K562 (cell line): ENCODE data around the gene EFNA1. TPM values are rescaled to one million over a fixed set of nuclear protein-coding genes. Genes with fewer than 3 reads are reported as not detected.
"Not testable (repeated sequence)": the region's sequence is repeated elsewhere in the genome, so short reads cannot be mapped to it uniquely, and the experiment has no call there.

Experiments
- ATAC-seq: fragments of 200-7000 bp; cut with Tn5 transposase; 3 replicates; pipeline ENCODE4 v1.9.1; 2020; ENCODE audit warnings: moderate library complexity
- BruUV-seq: library from RNA; stranded (reverse); fragments of 400-500 nt; replicated peaks from 2 replicates; lab custom pipeline; 2021; lab: Mats Ljungman, UMichigan
- CTCF ChIA-PET: fragments of 300-600 bp; formaldehyde crosslinking; extraction: SDS; loops from one replicate; lab custom pipeline; 2021; ENCODE audit warnings: low intra/inter-chr PET ratio; lab: Yijun Ruan, JAX
- POLR2A ChIA-PET: fragments of 300-600, 350-650 bp; sonication (Branson Sonifier 250); formaldehyde crosslinking; extraction: SDS; loops from one replicate; lab custom pipeline; 2021; ENCODE audit warnings: antibody characterized with exemption, inconsistent platforms; lab: Yijun Ruan, JAX
- DNase-seq, 4 experiments: peaks; one replicate each; pipeline versions ENCODE4 v3.0.0 to v3.0.0-alpha.2; 2011 to 2018; ENCODE audit warnings: low spot score in 3 of 4, mixed read lengths in 3 of 4; ENCODE audit errors: extremely low read depth in 1 of 4
- FAIRE-seq: peaks from 2 replicates; lab custom pipeline; 2011; peaks lifted over from hg19 to GRCh38; lab: Jason Lieb, UNC
- H2AFZ ChIP-seq: 2 replicates; pipeline ENCODE4 v1.6.0; 2011; ENCODE audit warnings: low read depth, low read length, control low read depth, inconsistent platforms
- H3K27ac ChIP-seq: fragments of 200-600 bp; 3 replicates; pipeline ENCODE4 v1.8.0; 2011; ENCODE audit warnings: low read depth, mild to moderate bottlenecking, control low read depth, inconsistent platforms, low read length, moderate library complexity, mixed read lengths; ENCODE audit errors: extremely low read depth
- H3K27me3 ChIP-seq, 2 experiments: fragments of 300-600 bp in 1 of 2; 2 replicates in 1 of 2; 3 replicates in 1 of 2; pipeline versions ENCODE4 v1.6.0 to v1.8.0; 2011; ENCODE audit warnings: inconsistent platforms in 2 of 2, low read length in 2 of 2, mild to moderate bottlenecking in 1 of 2, mixed read lengths in 1 of 2, moderate library complexity in 1 of 2; ENCODE audit not compliant: control insufficient read depth in 2 of 2, insufficient read depth in 2 of 2
- H3K36me3 ChIP-seq: fragments of 300-600 bp; 3 replicates; pipeline ENCODE4 v1.8.0; 2011; ENCODE audit warnings: mild to moderate bottlenecking, low read length, inconsistent platforms; ENCODE audit not compliant: control insufficient read depth, insufficient read depth
- H3K4me1 ChIP-seq, 2 experiments: fragments of 200-600 bp in 1 of 2; replicated peaks in 1 of 2; 2 replicates in 1 of 2; 3 replicates in 1 of 2; pipeline versions ENCODE4 v1.5.1 to v1.8.0; 2011; ENCODE audit warnings: inconsistent platforms in 2 of 2, low read length in 2 of 2, mild to moderate bottlenecking in 1 of 2, mixed read lengths in 1 of 2, moderate library complexity in 1 of 2; ENCODE audit not compliant: control insufficient read depth in 2 of 2, insufficient read depth in 2 of 2
- H3K4me2 ChIP-seq: 2 replicates; pipeline ENCODE4 v1.6.1; 2011; ENCODE audit warnings: low read length, control low read depth, inconsistent platforms, mixed read lengths; ENCODE audit not compliant: insufficient read depth
- H3K4me3 ChIP-seq: fragments of 200-600 bp; sonication (generic), shearing (Covaris generic); 2 replicates; pipeline ENCODE4 v1.5.1; 2016; ENCODE audit warnings: control low read depth, inconsistent platforms
- H3K79me2 ChIP-seq: fragments of 200-600 bp; 3 replicates; pipeline ENCODE4 v1.8.0; 2011; ENCODE audit warnings: low read length, inconsistent platforms; ENCODE audit not compliant: control insufficient read depth, insufficient read depth
- H3K9ac ChIP-seq, 2 experiments: 2 replicates each; pipeline versions ENCODE4 v1.6.0 to v1.6.1; 2011; ENCODE audit warnings: low read depth in 2 of 2, low read length in 2 of 2, control low read depth in 1 of 2, inconsistent platforms in 1 of 2, mild to moderate bottlenecking in 1 of 2, mixed read lengths in 1 of 2; ENCODE audit not compliant: insufficient read depth in 1 of 2
- H3K9me1 ChIP-seq: one replicate; pipeline ENCODE4 v1.6.0; 2011; ENCODE audit warnings: inconsistent platforms, mild to moderate bottlenecking, low read length, moderate library complexity; ENCODE audit not compliant: control insufficient read depth, insufficient read depth
- H3K9me3 ChIP-seq: replicated peaks from 2 replicates; pipeline ENCODE4 v1.5.1; 2011; ENCODE audit warnings: low read depth, low read length, inconsistent platforms; ENCODE audit not compliant: control insufficient read depth, insufficient read depth
- H4K20me1 ChIP-seq: replicated peaks from 2 replicates; pipeline ENCODE4 v1.6.1; 2011; ENCODE audit warnings: low read length, inconsistent platforms, mixed read lengths; ENCODE audit not compliant: control insufficient read depth, insufficient read depth
- CBFB ChIP-seq: sonication (generic); formaldehyde crosslinking; IDR thresholded peaks from 2 replicates; pipeline ENCODE4 v1.4.0; 2020; ENCODE audit warnings: mild to moderate bottlenecking, missing genetic modification reagents
- CBX2 ChIP-seq: fragments of 200-600 bp; sonication (generic); IDR thresholded peaks from one replicate; pipeline ENCODE4 v1.6.1; 2012; ENCODE audit warnings: mild to moderate bottlenecking, low read length, inconsistent platforms; ENCODE audit not compliant: insufficient read depth, poor library complexity, severe bottlenecking
- CTBP1 ChIP-seq: fragments of 450-650 bp; IDR thresholded peaks from 2 replicates; pipeline ENCODE4 v1.6.1; 2016; ENCODE audit warnings: borderline replicate concordance
- FOXP4 ChIP-seq: sonication (generic); formaldehyde crosslinking; IDR thresholded peaks from 2 replicates; pipeline ENCODE4 v1.8.0; 2022; ENCODE audit warnings: mild to moderate bottlenecking, missing genetic modification reagents, borderline replicate concordance
- HMGXB4 ChIP-seq: sonication (generic); formaldehyde crosslinking; IDR thresholded peaks from 2 replicates; pipeline ENCODE4 v1.8.1; 2023; ENCODE audit warnings: mild to moderate bottlenecking, missing genetic modification reagents
- L3MBTL2 ChIP-seq: fragments of 450-650 bp; IDR thresholded peaks from 2 replicates; pipeline ENCODE4 v1.6.1; 2016; ENCODE audit warnings: mild to moderate bottlenecking, moderate library complexity
- NFXL1 ChIP-seq: fragments of 450-650 bp; formaldehyde crosslinking; IDR thresholded peaks from 2 replicates; pipeline ENCODE4 v1.4.0; 2021; ENCODE audit warnings: mild to moderate bottlenecking
- PCBP2 ChIP-seq: fragments of 200-400 bp; formaldehyde crosslinking; IDR thresholded peaks from 2 replicates; pipeline ENCODE4 v1.6.1; 2018; ENCODE audit warnings: low read length, low read depth, mild to moderate bottlenecking, moderate library complexity; ENCODE audit not compliant: poor library complexity, severe bottlenecking
- XRCC4 ChIP-seq: IDR thresholded peaks from one replicate; pipeline ENCODE4 v1.6.1; 2011; ENCODE audit not compliant: insufficient read depth, insufficient read length; ENCODE audit errors: extremely low read depth
- YBX1 ChIP-seq: fragments of 450-650 bp; IDR thresholded peaks from 2 replicates; pipeline ENCODE4 v1.7.1; 2016; ENCODE audit warnings: mild to moderate bottlenecking
- ZNF23 ChIP-seq: fragments of 250-450 bp; sonication (Bioruptor Pico); IDR thresholded peaks from 2 replicates; pipeline ENCODE4 v1.4.0; 2020; ENCODE audit warnings: mild to moderate bottlenecking
- ZNF766 ChIP-seq: fragments of 200-800 bp; sonication (Bioruptor generic); conservative IDR thresholded peaks from 2 replicates; pipeline ENCODE4 v1.6.1; 2016; ENCODE audit warnings: missing genetic modification characterization, missing compliant biosample characterization
- WGBS: fragments of 100-300 bp; shearing (Covaris generic); methylation state at CpG from one replicate; pipeline ENCODE4 v1.1.6; 2016; ENCODE audit warnings: low coverage, mixed read lengths; ENCODE audit not compliant: insufficient coverage; ENCODE audit errors: missing lambda C conversion rate; 5-methylcytosine and 5-hydroxymethylcytosine counted together
- in situ Hi-C: fragments of 300-500 bp; cut with MboI; formaldehyde crosslinking; loops from 4 replicates; pipeline ENCODE4 v1.15.0; 2018; ENCODE audit warnings: inconsistent platforms, mixed read lengths
- intact Hi-C: fragments of 100-400 bp; cut with micrococcal nuclease; formaldehyde crosslinking; loops from 2 replicates; pipeline ENCODE4 v1.14.2; 2022
- polyA plus RNA-seq, 8 experiments: library from polyadenylated mRNA; depleted of rRNA in 4 of 8; stranded (reverse) in 5 of 8; unstranded in 3 of 8; fragments of >200 nt; fragmentation: Nextera tagmentation in 2 of 8; fragmentation: Illumina TruSeq in 1 of 8; extraction: Ambion mirVana in 2 of 8; extraction: Trizol in 1 of 8; gene quantifications; 2 replicates each; pipeline versions ENCODE4 v1.2.1 to v1.2.3, GENCODE V29; 2011 to 2014; ENCODE audit warnings: inconsistent platforms in 1 of 8, missing spikeins in 1 of 8
- total RNA-seq, 7 experiments: library from RNA; depleted of rRNA in 6 of 7; stranded (reverse); fragments of >200 nt in 6 of 7; fragmentation: Illumina TruSeq in 2 of 7; extraction: Trizol in 2 of 7; gene quantifications; 2 replicates each; pipeline versions ENCODE4 v1.2.1 to v1.2.3, GENCODE V29; 2011 to 2021; ENCODE audit warnings: low replicate concordance in 1 of 7

EFNA1 gene
- total and polyA plus RNA-seq, 9 of the 15 experiments (the other 6 are each of a cell fraction or from before 2014, with no cell fraction given), result 2.1 to 9.3 (median 3.0) TPM

- in situ Hi-C loops, H3K4me2 ChIP-seq, H2AFZ ChIP-seq, BruUV-seq, H3K79me2 ChIP-seq, DNase-seq, H3K9me1 ChIP-seq, H3K9ac ChIP-seq, FAIRE-seq, H3K9me3 ChIP-seq, H3K36me3 ChIP-seq, H4K20me1 ChIP-seq, CTCF ChIA-PET, intact Hi-C loops, H3K27ac ChIP-seq, H3K27me3 ChIP-seq, H3K4me3 ChIP-seq, ATAC-seq: not testable (repeated sequence)
- WGBS, result 60% methylated on average over 6 of the region's 7 CpGs
- POLR2A ChIA-PET, result interaction anchor here (1.0 kb wide), 1 partner anchor 16 kb away, joined by 3 read pairs; no protein-coding TSS in a partner anchor
- H3K4me1 ChIP-seq, result peaks cover 10 to 19% of the 10 kb centered on the region in 2 experiments; a peak in 4 of 5 replicates
Measured at GRCh38 chr1:155118090-155118489, 9.6 kb upstream of the EFNA1 start.

- 0% methylated on average over 6 of the region's 6 CpGs for WGBS
- POLR2A ChIA-PET, result interaction anchor here (0.6 to 1.0 kb wide), 5 partner anchors 8 to 48 kb away, joined by 3 read pairs; no protein-coding TSS in a partner anchor
- peaks cover 15 to 19% of the 10 kb centered on the region in 2 experiments for H3K4me1 ChIP-seq
- no peak for TF ChIP-seq FOXP4 (CRISPR knock-in tag)
- peak; percentile 45; the same call in 1 of the 2 replicates for TF ChIP-seq CTBP1
- no peak for TF ChIP-seq CBFB
- no peak for TF ChIP-seq YBX1
- no peak for TF ChIP-seq ZNF23
- TF ChIP-seq CBX2, result no peak
- TF ChIP-seq XRCC4, result no peak
- TF ChIP-seq HMGXB4 (CRISPR knock-in tag), result no peak
- no peak for TF ChIP-seq PCBP2
- TF ChIP-seq NFXL1 (CRISPR knock-in tag), result no peak
- 0 out of 2 replicates have a peak, but pooled peaks have one; percentile 23 for TF ChIP-seq ZNF766 (CRISPR knock-in tag)
- TF ChIP-seq L3MBTL2, result peak; percentile 51; the same call in 1 of the 2 replicates
Measured at GRCh38 chr1:155120253-155120652, 7.4 kb upstream of the EFNA1 start.

More at GRCh38 chr1:155120253-155120652, 7.4 kb upstream of the EFNA1 start:
- peak in 2 of 4 experiments; percentile 56 for DNase-seq
- H3K27ac ChIP-seq, result peak overlapping the region; percentile 35; the same call in 1 of the 3 replicates
- no TSS peak for BruUV-seq
- peak overlapping the region; percentile 17; the same call in 1 of the 2 replicates for H3K4me2 ChIP-seq
- no peak overlapping the region for H3K4me3 ChIP-seq
- peak overlapping the region; percentile 0; the same call in 1 of the 2 replicates for H2AFZ ChIP-seq
- H3K79me2 ChIP-seq, result no peaks in the 10 kb centered on the region
- ATAC-seq, result peak; percentile 79
- in situ Hi-C loops (no loop called here), intact Hi-C loops (no loop called here)
- CTCF ChIA-PET, result interaction anchor here (1.3 kb wide), 1 partner anchor 48 kb away, joined by 3 read pairs; no protein-coding TSS in a partner anchor
- no peaks in the 10 kb centered on the region for H4K20me1 ChIP-seq
- peak; percentile 63 for FAIRE-seq
- H3K9me1 ChIP-seq, result no peaks in the 10 kb centered on the region
- H3K9me3 ChIP-seq, result no peaks in the 10 kb centered on the region
- peak overlapping the region in 1 of 2 experiments; percentile 74; a peak in 1 of 4 replicates for H3K9ac ChIP-seq
- no peaks in the 10 kb centered on the region for H3K27me3 ChIP-seq
- H3K36me3 ChIP-seq, result no peaks in the 10 kb centered on the region
